Measurements from ENCODE around the gene ZFYVE16. TPM values are rescaled to one million over a fixed set of nuclear protein-coding genes. Genes with fewer than 3 reads are reported as not detected.
A peak's percentile ranks its signal among the peaks of the same experiment; 100 is the strongest.
"Not testable (repeated sequence)": the region's sequence is repeated elsewhere in the genome, so short reads cannot be mapped to it uniquely, and the experiment has no call there.

Gene ZFYVE16
- total and polyA plus RNA-seq, 2 donors: 15.6 to 141 TPM

DNA sequence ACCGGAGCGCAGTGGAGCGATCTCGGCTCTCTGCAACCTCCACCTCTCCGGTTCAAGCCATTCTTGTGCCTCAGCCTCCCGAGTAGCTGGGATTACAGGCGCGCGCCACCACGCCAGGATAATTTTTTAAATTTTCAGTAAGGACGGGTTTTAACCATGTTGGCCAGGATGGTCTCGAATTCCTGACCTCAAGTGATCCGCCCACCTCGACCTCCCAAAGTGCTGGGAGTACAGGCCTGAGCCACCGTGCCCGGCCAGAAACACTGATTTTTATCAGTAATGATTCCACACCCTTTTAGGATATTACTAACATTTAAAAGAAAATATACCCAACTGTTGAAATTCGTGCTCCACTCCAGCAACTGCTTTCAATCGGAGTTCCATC, 79.6 kb downstream of the ZFYVE16 start:
- Histone ChIP-seq H3K4me1 (ENCODE audit: insufficient read depth) (no peaks in the 10 kb centered on the region), H3K27ac (ENCODE audit: low read depth) (no peak overlapping the region), H3K36me3 (ENCODE audit: insufficient read depth) (no peaks in the 10 kb centered on the region), H3K4me3 (ENCODE audit: low read depth, low read length) (peak overlapping the region; percentile 65)
- 58% methylated on average over 18 of the region's 18 CpGs for WGBS
- no peak for DNase-seq (ENCODE audit: extremely low spot score)

DNA sequence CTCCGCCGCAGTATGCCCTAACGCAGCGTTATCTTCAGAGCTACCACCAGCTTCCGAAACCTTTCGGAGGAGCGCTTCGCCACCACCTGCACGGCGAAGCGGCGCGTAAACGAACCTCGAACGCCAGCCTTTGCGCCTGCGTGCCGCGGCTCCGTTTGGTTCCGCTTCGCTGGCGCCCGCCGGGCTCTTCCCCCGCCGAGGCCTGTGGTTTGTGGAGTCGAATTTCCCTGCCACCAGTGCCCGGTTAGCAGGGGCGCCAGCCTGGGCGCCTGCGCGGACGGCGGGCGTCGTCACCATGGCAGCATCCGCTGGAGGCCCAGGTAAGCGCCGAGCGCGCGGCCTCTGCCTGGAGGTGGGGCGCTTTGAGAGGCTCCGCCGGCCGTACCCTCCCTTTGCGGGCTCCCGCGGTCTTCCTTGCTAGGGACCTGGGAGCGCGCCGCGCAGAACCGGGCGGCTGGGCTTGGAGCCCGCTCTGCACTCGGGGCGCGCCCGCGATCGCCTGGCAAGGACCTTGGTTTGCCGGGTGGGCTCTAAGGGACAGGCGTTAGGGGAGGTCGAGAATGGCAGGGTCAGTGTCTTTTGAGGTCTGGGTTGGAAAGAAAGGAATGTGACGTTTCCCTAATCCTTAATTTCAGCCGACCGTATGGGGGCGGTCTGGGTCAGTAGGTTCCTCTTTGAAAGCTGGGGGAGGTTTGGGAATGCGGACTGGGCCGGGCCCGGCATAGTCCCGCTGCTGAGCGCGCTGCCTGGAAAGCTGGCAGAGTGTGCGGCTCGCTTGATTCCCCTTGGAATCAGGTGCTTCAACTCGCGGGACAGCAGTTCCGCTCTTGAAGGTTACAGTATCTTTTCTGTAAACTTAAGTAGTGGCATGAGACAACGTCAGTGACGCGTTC, 80.2 kb downstream of the ZFYVE16 start, which contains the start of gene FAM151B:
Gene FAM151B (plus strand): TSS at position 272 of the 893 bp plus-strand sequence. CDS start 24 bp downstream, at position 296.
- peak; percentile 64 for DNase-seq (ENCODE audit: extremely low spot score)
- WGBS: under 1% methylated on average over 85 of the region's 85 CpGs
- H3K4me1 ChIP-seq (ENCODE audit: insufficient read depth): no peaks in the 10 kb centered on the region
- no peak within 1 kb of the TSS for H3K27ac ChIP-seq (ENCODE audit: low read depth)
- no peaks in the 10 kb centered on the region for H3K36me3 ChIP-seq (ENCODE audit: insufficient read depth)
- H3K4me3 ChIP-seq (ENCODE audit: low read depth, low read length): peak within 1 kb of the TSS; percentile 65

DNA sequence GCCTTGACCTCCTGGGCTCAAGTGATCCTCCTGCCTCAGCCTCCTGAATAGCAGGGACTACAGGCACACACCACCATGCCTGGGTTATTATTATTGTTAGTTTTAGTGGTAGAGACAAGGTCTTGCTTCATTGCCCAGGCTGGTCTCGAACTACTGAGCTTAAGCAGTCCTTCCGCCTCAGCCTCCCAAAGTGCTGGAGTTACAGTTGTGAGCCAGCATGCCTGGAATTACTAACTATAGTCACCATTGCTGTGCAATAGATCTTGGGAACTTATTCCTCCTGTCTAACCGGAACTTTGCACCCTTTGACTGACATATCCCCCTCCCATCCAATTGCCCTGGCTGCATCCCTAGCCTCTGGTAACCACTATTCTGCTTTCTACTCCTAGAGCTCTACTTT, 83.4 kb downstream of the ZFYVE16 start:
- H3K4me1 ChIP-seq (ENCODE audit: insufficient read depth): no peaks in the 10 kb centered on the region
- no peaks in the 10 kb centered on the region for H3K36me3 ChIP-seq (ENCODE audit: insufficient read depth)
- no peak overlapping the region for H3K27ac ChIP-seq (ENCODE audit: low read depth)
- no peak overlapping the region for H3K4me3 ChIP-seq (ENCODE audit: low read depth, low read length)
- WGBS: 96% methylated on average over 3 of the region's 3 CpGs
- DNase-seq (ENCODE audit: extremely low spot score): no peak

DNA sequence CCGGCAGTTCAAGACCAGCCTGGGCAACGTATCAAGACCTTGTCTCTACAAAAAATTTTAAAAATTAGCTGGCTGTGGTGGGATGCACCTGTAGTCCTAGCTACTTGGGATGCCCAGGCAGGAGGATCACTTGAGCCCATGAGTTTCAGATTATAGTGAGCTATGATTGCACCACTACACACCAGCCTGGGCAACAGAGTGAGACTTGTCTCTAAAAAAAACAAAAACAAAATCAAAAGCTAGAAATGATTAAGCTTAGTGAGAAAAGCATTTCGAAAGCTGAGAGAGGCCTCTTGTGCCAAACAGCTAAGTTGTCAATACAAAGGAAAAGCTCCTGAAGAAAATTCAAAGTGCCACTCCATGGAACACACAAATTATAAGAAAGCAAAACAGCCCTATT, 84.9 kb downstream of the ZFYVE16 start:
- Histone ChIP-seq H3K4me1 (ENCODE audit: insufficient read depth) (no peaks in the 10 kb centered on the region), H3K4me3 (ENCODE audit: low read depth, low read length) (no peak overlapping the region), H3K36me3 (ENCODE audit: insufficient read depth) (no peaks in the 10 kb centered on the region), H3K27ac (ENCODE audit: low read depth) (no peak overlapping the region)
- DNase-seq (ENCODE audit: extremely low spot score): no peak
- 99% methylated on average over 3 of the region's 3 CpGs for WGBS

DNA sequence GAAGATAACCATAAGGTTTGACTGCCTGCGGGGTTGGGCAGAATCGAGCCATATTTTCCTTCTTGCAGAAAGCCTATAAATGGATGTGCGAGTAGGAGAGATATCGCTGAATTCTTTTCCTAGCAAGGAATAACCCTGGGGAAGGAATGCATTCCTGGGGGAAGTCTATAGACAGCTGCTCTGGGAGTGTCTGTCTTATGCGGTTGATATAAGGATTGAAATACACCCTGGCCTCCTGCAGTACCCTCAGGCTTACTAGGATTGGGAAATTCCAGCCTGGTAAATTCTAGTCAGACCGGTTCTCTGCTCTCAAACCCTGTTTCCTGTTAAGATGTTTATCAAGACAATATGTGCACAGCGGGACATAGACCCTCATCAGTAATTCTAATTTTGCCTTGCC, 85.6 kb downstream of the ZFYVE16 start:
- H3K36me3 ChIP-seq (ENCODE audit: insufficient read depth); DNase-seq (ENCODE audit: extremely low spot score); H3K4me3 ChIP-seq (ENCODE audit: low read depth, low read length); H3K4me1 ChIP-seq (ENCODE audit: insufficient read depth); H3K27ac ChIP-seq (ENCODE audit: low read depth): not testable (repeated sequence)
- WGBS: 72% methylated on average over 7 of the region's 7 CpGs

DNA sequence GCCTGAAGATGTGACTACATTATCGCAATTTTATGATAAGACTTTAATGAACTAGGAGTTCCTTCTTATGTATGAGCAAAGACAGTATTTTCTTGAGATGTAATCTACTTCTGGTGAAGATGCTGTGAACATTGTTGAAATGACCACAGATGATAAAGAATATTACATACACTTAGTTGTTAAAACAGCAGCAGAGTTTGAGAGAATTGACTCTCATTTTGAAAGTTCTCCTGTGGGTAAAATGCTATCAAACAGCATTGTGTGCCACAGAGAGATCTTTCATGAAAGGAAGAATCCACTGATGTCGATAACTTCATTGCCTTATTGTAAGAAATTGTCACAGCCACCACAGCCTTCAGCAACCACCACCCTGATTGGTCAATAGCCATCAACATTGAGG, 88.0 kb downstream of the ZFYVE16 start:
- no peak overlapping the region for H3K4me3 ChIP-seq (ENCODE audit: low read depth, low read length)
- H3K27ac ChIP-seq (ENCODE audit: low read depth): no peak overlapping the region
- no peak for DNase-seq (ENCODE audit: extremely low spot score)
- no peaks in the 10 kb centered on the region for H3K4me1 ChIP-seq (ENCODE audit: insufficient read depth)
- H3K36me3 ChIP-seq (ENCODE audit: insufficient read depth): no peaks in the 10 kb centered on the region
- 95% methylated on average over 2 of the region's 2 CpGs for WGBS

DNA sequence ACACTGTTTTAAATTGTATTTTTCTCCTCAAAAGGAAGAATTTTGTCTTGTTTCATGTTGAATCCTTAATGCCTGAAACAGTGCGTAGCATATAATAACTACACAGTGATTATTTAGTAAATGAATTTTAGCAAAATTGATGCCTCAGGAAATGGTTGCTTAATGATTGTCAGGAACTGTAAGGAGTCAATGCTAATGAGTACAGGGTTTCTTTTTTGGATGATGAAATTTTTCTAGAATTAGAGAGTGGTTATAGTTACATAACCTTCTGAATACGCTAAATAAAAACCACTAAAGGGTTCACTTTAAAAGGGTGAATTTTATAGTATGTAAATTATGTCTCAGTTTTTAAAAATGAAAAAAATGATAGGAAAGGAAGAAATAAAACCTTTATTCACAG, 94.9 kb downstream of the ZFYVE16 start:
- 96% methylated on average over 2 of the region's 2 CpGs for WGBS

DNA sequence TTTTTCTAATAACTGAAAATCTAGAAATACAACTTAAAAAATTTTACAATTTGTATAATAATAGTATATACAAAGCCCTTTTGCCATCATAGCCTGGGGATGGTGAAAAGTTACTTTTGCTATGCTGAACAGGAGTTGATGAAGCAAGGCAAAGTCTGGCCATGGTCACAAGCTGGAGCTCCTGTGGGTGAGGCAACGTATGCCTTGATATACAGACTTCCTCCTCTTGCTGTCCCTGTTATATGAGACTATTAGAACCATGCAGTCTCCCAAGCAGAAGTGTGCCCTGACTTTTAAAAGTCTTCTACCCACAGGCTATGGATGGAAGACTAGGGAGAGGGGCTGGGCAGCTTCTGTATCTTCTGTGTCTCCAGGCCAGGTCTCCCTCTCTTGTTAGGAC, 95.8 kb downstream of the ZFYVE16 start:
- H3K4me1 ChIP-seq (ENCODE audit: insufficient read depth): no peaks in the 10 kb centered on the region
- H3K4me3 ChIP-seq (ENCODE audit: low read depth, low read length): no peak overlapping the region
- 83% methylated on average over 1 of the region's 1 CpG for WGBS
- no peak overlapping the region for H3K27ac ChIP-seq (ENCODE audit: low read depth)
- DNase-seq (ENCODE audit: extremely low spot score): no peak
- peaks cover 3% of the 10 kb centered on the region for H3K36me3 ChIP-seq (ENCODE audit: insufficient read depth)

More for the DNA sequence above, 94.9 kb downstream of the ZFYVE16 start:
- Histone ChIP-seq H3K4me1 (ENCODE audit: insufficient read depth) (no peaks in the 10 kb centered on the region), H3K4me3 (ENCODE audit: low read depth, low read length) (no peak overlapping the region), H3K27ac (ENCODE audit: low read depth) (no peak overlapping the region), H3K36me3 (ENCODE audit: insufficient read depth) (peaks cover 3% of the 10 kb centered on the region)
- DNase-seq (ENCODE audit: extremely low spot score): no peak

DNA sequence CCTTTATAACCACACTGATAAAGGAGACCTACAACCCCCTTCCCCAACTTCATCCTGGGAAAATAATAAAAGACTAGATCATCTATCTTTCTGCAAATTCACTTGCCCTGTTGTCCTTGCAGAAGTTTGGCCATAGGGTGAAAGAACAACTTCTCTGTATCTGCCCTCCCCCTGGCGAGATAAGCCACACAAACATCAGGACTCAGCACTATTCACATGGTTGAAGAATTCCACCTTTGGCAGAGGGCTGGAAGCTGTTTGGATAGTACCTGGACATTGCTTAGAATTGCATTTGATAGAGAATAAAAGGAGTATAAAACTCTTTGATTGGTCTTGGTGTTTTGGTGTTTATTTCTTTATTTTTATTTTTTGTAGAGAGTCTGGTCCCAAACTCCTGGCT, 97.0 kb downstream of the ZFYVE16 start:
- no peak overlapping the region for H3K27ac ChIP-seq (ENCODE audit: low read depth)
- 90% methylated on average over 1 of the region's 1 CpG for WGBS

DNA sequence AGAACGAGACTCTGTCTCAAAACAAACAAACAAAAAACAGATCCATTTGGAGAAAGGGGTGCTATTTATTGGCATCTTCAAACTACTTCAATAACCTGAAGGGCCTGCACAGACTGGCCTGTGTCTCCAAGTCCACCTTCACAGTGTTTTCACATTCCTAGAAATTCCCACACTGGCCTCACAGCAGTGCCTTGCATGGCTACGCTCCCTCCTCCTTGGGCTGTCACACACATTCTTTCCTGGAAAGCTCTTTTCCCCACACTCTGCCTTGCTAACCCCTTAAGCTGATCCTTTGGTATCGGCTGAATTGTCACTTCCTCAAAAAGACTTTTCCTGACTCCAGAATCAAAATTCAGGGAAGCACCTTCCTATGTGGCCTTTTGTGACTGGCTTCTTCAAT, 99.8 kb downstream of the ZFYVE16 start:
- no peak overlapping the region for H3K27ac ChIP-seq (ENCODE audit: low read depth)
- 96% methylated on average over 3 of the region's 3 CpGs for WGBS
- no peak for DNase-seq (ENCODE audit: extremely low spot score)
- no peaks in the 10 kb centered on the region for H3K4me1 ChIP-seq (ENCODE audit: insufficient read depth)
- peaks cover 3% of the 10 kb centered on the region for H3K36me3 ChIP-seq (ENCODE audit: insufficient read depth)
- H3K4me3 ChIP-seq (ENCODE audit: low read depth, low read length): no peak overlapping the region

More for the DNA sequence above, 97.0 kb downstream of the ZFYVE16 start:
- H3K4me1 ChIP-seq (ENCODE audit: insufficient read depth): no peaks in the 10 kb centered on the region
- DNase-seq (ENCODE audit: extremely low spot score): no peak
- H3K4me3 ChIP-seq (ENCODE audit: low read depth, low read length): no peak overlapping the region
- peaks cover 3% of the 10 kb centered on the region for H3K36me3 ChIP-seq (ENCODE audit: insufficient read depth)

DNA sequence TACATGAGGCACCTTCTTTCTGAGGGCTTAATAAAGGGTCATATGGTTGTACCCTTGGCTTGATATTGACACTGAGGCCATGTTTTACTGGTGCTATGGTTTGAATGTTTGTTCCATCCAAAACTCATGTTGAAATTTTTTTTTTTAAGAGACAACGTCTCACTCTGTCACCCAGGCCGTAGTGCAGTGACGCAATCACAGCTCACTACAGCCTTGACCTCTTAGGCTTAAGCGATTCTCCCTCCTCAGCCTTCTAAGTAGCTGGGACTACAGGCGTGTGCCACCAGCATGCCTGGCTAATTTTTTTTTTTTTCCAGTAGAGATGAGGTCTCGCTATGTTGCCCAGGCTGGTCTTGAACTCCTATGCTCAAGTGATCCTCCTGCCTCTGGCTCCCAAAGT, 101.0 kb downstream of the ZFYVE16 start:
- Histone ChIP-seq H3K4me3 (ENCODE audit: low read depth, low read length) (no peak overlapping the region), H3K27ac (ENCODE audit: low read depth) (no peak overlapping the region), H3K4me1 (ENCODE audit: insufficient read depth) (no peaks in the 10 kb centered on the region), H3K36me3 (ENCODE audit: insufficient read depth) (peaks cover 3% of the 10 kb centered on the region)
- 96% methylated on average over 6 of the region's 6 CpGs for WGBS
- no peak for DNase-seq (ENCODE audit: extremely low spot score)

DNA sequence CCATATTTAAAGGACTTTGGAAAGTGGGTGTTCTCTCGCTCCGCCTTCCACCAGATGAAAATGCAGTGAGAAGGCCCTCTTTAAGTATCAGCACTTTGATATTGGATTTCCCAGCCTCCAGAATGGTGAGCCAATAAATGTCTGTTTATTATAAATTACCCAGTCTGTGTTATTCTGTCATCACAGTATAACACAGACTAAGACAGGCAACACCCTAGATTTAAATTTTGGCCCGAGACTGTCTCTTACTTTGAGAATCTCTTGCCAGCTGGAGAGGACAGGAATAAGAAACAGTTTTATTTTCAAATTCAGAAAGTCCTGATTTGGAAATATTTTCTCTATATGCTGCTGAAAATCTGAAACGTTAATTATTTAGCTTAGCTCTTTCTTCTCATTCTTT, 101.5 kb downstream of the ZFYVE16 start:
- Histone ChIP-seq H3K36me3 (ENCODE audit: insufficient read depth) (peaks cover 3% of the 10 kb centered on the region), H3K27ac (ENCODE audit: low read depth) (no peak overlapping the region), H3K4me3 (ENCODE audit: low read depth, low read length) (no peak overlapping the region), H3K4me1 (ENCODE audit: insufficient read depth) (no peaks in the 10 kb centered on the region)
- 64% methylated on average over 4 of the region's 4 CpGs for WGBS
- no peak for DNase-seq (ENCODE audit: extremely low spot score)

DNA sequence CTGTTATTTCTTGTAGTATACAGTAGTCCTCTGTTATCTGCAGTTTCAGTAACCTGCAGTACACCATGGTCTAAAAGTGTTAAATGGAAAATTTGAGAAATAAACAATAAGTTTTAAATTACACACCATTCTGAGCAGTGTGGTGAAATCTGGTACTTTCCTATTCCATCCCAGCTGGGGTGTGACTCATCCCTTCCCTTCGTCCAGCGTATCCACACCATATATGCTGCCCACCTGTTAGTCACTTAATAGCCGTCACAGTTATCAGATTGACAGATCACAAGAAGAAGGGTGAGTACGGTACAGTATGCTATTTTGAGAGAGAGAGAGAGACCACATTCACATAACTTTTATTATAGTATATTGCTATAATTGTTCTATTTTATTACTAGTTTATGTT, 109.0 kb downstream of the ZFYVE16 start:
- Histone ChIP-seq H3K27ac (ENCODE audit: low read depth) (no peak overlapping the region), H3K4me1 (ENCODE audit: insufficient read depth) (no peaks in the 10 kb centered on the region), H3K36me3 (ENCODE audit: insufficient read depth) (peaks cover 2% of the 10 kb centered on the region), H3K4me3 (ENCODE audit: low read depth, low read length) (no peak overlapping the region)
- 83% methylated on average over 4 of the region's 4 CpGs for whole genome bisulfite sequencing
- DNase-seq (ENCODE audit: extremely low spot score): no peak
